Measurements from ENCODE around the gene DPPA4.
A peak's percentile ranks its signal among the peaks of the same experiment; 100 is the strongest.

Gene DPPA4

GRCh38 chr3:109355625-109356441 is 18.5 kb upstream of the DPPA4 start:
- DNase-seq (ENCODE audit: insufficient read length, low spot score) (no peak), FAIRE-seq (no peak)
- TF ChIP-seq, protein P1, sequence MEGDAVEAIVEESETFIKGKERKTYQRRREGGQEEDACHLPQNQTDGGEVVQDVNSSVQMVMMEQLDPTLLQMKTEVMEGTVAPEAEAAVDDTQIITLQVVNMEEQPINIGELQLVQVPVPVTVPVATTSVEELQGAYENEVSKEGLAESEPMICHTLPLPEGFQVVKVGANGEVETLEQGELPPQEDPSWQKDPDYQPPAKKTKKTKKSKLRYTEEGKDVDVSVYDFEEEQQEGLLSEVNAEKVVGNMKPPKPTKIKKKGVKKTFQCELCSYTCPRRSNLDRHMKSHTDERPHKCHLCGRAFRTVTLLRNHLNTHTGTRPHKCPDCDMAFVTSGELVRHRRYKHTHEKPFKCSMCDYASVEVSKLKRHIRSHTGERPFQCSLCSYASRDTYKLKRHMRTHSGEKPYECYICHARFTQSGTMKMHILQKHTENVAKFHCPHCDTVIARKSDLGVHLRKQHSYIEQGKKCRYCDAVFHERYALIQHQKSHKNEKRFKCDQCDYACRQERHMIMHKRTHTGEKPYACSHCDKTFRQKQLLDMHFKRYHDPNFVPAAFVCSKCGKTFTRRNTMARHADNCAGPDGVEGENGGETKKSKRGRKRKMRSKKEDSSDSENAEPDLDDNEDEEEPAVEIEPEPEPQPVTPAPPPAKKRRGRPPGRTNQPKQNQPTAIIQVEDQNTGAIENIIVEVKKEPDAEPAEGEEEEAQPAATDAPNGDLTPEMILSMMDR (IDR thresholded peaks at IDR 0.05; ENCODE audit: insufficient read depth, missing control alignments), result no peak

DNA sequence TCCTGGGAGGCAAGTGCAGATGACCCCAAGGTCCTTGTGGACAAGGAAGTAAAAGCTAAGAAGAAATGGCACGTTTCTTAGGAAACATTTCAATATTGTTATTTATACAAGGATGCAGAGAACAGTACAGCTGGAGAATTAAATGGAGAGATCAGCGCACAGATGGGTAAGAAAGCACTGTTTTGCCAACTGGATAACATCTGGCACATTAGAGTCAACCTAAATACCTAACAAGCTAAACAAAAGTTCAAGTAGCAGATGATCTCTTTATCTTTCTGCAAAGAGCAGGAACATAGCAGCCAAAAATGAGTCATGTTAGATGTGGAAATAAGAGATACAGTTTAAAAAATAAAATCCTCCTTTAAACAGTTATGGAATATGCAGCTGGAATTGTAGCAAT is 15.7 kb upstream of the DPPA4 start:
- TF ChIP-seq, protein P1 (IDR thresholded peaks at IDR 0.05; ENCODE audit: insufficient read depth, missing control alignments), result no peak
- DNase-seq (ENCODE audit: insufficient read length, low spot score), result no peak
- FAIRE-seq, result peak; percentile 53

DNA sequence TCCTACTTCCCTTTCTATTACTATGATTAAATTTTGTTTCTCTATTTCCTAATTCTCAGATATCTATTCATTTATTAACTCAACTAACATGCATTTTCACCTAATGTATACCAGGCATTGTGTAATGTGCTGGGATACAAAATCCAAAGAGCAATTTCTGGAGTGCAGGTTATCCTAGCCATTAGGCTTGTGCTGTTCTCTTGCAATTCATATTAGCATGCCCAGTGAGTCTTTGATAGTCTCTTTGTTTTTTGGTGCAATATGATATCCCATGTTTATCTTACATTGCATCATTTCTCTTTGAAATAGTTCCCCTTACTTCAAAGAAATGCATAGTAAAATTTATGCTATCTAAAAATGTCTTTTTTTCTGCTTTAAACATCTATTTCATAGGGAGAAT is 13.9 kb upstream of the DPPA4 start:
- DNase-seq (ENCODE audit: insufficient read length, low spot score) (no peak), FAIRE-seq (no peak)
- TF ChIP-seq, protein P1 (IDR thresholded peaks at IDR 0.05; ENCODE audit: insufficient read depth, missing control alignments), result no peak

- TF ChIP-seq, protein P1 (IDR thresholded peaks at IDR 0.05; ENCODE audit: insufficient read depth, missing control alignments), result no peak
- FAIRE-seq (no peak), DNase-seq (ENCODE audit: insufficient read length, low spot score) (no peak)
These were observed 9.5 kb upstream of the DPPA4 start for GRCh38 chr3:109346770-109347295.

DNA sequence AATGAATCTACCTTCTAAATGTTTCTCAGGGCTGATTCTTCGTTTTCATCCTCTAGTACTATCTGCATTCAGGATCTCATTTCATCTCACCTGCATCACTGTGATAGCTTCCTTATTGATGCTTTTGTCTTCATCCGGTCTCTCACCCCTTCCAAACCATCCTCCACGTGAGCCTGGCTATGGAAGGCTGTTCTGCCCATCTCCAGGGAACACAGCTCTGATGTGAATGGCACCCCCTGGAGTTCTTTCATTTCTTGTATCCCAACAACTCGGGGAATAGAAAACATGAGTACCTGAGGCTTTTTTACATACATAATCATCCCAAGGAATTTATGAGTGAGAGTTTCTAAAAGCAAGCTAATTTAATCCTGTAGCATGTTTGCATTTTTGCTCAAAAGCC is 8.8 kb upstream of the DPPA4 start:
- TF ChIP-seq, protein P1 (IDR thresholded peaks at IDR 0.05; ENCODE audit: insufficient read depth, missing control alignments), result no peak
- DNase-seq (ENCODE audit: insufficient read length, low spot score) (no peak), FAIRE-seq (no peak)

GRCh38 chr3:109339714-109340648 is 2.6 kb upstream of the DPPA4 start:
- TF ChIP-seq, protein P1 (IDR thresholded peaks at IDR 0.05; ENCODE audit: insufficient read depth, missing control alignments), result no peak
- no peak for FAIRE-seq
- DNase-seq (ENCODE audit: insufficient read length, low spot score), result no peak
